ENCODE data around the gene SLC20A1.

Gene SLC20A1

DNA sequence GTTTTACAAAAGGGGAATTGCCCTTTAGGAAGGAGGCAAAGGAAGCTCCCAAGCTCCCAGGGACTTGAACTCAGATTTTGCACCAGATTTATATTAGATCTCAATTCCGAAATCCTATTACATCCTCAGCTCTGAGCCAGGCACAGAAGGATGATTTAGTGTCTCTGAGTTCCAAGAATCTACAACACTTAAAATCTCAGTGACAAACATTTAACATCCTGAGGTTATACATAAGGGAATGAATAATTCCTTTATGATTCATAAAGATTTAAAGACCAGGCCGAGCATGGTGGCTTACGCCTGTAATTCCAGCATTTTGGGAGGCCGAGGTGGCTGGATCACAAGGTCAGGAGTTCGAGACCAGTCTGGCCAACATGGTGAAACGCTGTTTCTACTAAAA is 16.5 kb upstream of the SLC20A1 start:
- TF ChIP-seq EGR1 (IDR thresholded peaks at IDR 0.05): no peak

GRCh38 chr2:112629823-112630222 is 15.9 kb upstream of the SLC20A1 start:
- TF ChIP-seq TEAD4 (IDR thresholded peaks at IDR 0.05): no peak

DNA sequence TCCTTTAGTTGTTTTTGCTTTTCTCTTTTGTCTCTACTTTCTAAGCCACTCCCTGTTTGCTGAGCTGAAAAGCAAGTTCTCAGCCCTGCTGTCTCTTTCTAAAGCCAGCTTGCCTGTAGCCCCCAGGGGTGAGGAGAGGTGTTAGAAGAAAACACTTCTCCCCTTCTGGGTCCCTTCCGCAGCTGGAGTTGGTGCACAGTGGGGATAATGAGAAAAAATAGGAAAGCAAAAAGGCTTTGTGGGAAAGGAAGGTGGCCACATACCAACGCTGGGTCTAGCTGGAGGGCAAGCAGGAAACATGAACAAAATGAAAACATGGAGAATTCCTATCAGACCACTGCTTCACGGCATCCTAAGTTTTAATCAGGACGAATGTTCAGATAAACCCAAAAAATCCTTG is 15.5 kb upstream of the SLC20A1 start:
- TF ChIP-seq RAD21 (IDR thresholded peaks at IDR 0.05; ENCODE audit: low read depth) (no peak), EGR1 (IDR thresholded peaks at IDR 0.05) (no peak), TEAD4 (IDR thresholded peaks at IDR 0.05) (no peak), EP300 (IDR thresholded peaks at IDR 0.05; ENCODE audit: borderline replicate concordance) (no peak), REST (IDR thresholded peaks at IDR 0.05; ENCODE audit: low read depth) (no peak), TCF12 (IDR thresholded peaks at IDR 0.05; ENCODE audit: low read depth) (no peak), MAX (IDR thresholded peaks at IDR 0.05) (no peak), CREB1 (IDR thresholded peaks at IDR 0.05; ENCODE audit: low read depth) (no peak), TAF1 (IDR thresholded peaks at IDR 0.05; ENCODE audit: low read depth) (no peak), ZBTB7A (IDR thresholded peaks at IDR 0.05; ENCODE audit: low read depth) (no peak), YY1 (IDR thresholded peaks at IDR 0.05; ENCODE audit: low read depth) (no peak), FOXM1 (IDR thresholded peaks at IDR 0.05; ENCODE audit: borderline replicate concordance, low read depth) (no peak), CEBPB (IDR thresholded peaks at IDR 0.05) (no peak), NFIC (IDR thresholded peaks at IDR 0.05) (no peak), USF1 (IDR thresholded peaks at IDR 0.05) (no peak)

DNA sequence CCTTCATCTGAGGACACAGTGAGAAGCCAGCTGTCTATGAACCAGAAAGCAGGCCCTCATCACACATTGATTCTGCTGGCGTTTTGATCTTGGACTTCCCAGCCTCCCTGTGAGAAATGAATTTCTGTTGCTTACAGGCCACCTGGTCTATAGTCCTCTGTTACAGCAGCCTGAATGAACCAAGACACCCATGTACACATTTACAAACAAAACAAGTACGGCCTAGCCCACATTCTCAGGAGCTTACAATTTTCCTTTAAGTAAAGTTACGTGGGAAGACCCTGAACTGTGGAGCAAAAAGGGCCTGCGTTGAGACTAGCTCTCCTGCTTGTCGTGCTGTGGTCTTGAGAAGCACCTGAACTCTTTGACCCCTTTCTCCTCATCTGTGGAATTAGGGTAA is 12.0 kb upstream of the SLC20A1 start:
- TF ChIP-seq FOXM1 (IDR thresholded peaks at IDR 0.05; ENCODE audit: borderline replicate concordance, low read depth) (no peak), MAX (IDR thresholded peaks at IDR 0.05) (no peak), TCF12 (IDR thresholded peaks at IDR 0.05; ENCODE audit: low read depth) (no peak), EP300 (IDR thresholded peaks at IDR 0.05; ENCODE audit: borderline replicate concordance) (no peak), YY1 (IDR thresholded peaks at IDR 0.05; ENCODE audit: low read depth) (no peak), NFIC (IDR thresholded peaks at IDR 0.05) (no peak), EGR1 (IDR thresholded peaks at IDR 0.05) (no peak), ZBTB7A (IDR thresholded peaks at IDR 0.05; ENCODE audit: low read depth) (no peak), CEBPB (IDR thresholded peaks at IDR 0.05) (no peak), REST (IDR thresholded peaks at IDR 0.05; ENCODE audit: low read depth) (no peak), TAF1 (IDR thresholded peaks at IDR 0.05; ENCODE audit: low read depth) (no peak), CREB1 (IDR thresholded peaks at IDR 0.05; ENCODE audit: low read depth) (no peak)

GRCh38 chr2:112634153-112634873 is 11.4 kb upstream of the SLC20A1 start:
- TF ChIP-seq FOXM1 (IDR thresholded peaks at IDR 0.05; ENCODE audit: borderline replicate concordance, low read depth) (no peak), MAX (IDR thresholded peaks at IDR 0.05) (no peak), TEAD4 (IDR thresholded peaks at IDR 0.05) (no peak), EP300 (IDR thresholded peaks at IDR 0.05; ENCODE audit: borderline replicate concordance) (no peak), ZBTB7A (IDR thresholded peaks at IDR 0.05; ENCODE audit: low read depth) (no peak), EGR1 (IDR thresholded peaks at IDR 0.05) (no peak), CEBPB (IDR thresholded peaks at IDR 0.05) (no peak), CREB1 (IDR thresholded peaks at IDR 0.05; ENCODE audit: low read depth) (no peak), NFIC (IDR thresholded peaks at IDR 0.05) (no peak)

- TF ChIP-seq TEAD4 (IDR thresholded peaks at IDR 0.05): no peak
Observed at GRCh38 chr2:112634874-112635157, 10.9 kb upstream of the SLC20A1 start.

DNA sequence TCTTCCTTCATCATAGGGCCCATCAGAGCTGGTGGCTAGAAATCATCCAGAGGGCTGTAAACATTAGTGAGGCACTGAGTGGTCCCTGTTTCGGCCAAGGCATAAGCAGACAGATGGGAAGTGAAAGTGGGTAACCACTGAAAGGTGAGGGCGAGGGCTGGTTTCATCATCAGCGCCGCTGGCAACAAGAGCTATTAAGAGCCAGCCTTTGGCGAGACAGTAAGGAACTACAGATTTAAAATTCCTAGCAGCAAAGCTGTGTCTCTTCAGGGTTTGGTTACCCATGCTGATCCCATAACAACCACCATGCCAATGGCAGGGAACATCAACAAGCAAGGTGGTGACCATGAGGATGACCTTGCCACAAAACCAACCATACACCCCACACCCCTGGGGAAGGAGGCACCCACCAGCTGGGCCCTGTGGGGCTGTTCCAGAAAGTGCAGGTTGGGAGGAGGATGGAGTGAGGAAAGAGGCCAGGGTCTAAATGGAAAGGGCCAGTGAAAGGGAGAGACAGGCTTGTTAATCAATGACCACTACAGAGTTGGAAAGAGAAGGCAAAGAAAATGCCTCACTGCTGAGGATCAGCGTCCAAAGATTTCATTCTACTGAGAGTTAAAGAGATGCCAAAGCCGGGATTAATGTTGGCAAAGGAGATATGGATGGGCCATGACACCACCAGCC is 9.0 kb upstream of the SLC20A1 start:
- TF ChIP-seq REST (IDR thresholded peaks at IDR 0.05; ENCODE audit: low read depth): no peak
- TF ChIP-seq FOXM1 (IDR thresholded peaks at IDR 0.05; ENCODE audit: borderline replicate concordance, low read depth): no peak
- no peak for TF ChIP-seq MAX (IDR thresholded peaks at IDR 0.05)
- no peak for TF ChIP-seq ZBTB7A (IDR thresholded peaks at IDR 0.05; ENCODE audit: low read depth)
- TF ChIP-seq YY1 (IDR thresholded peaks at IDR 0.05; ENCODE audit: low read depth): no peak
- TF ChIP-seq RAD21 (IDR thresholded peaks at IDR 0.05; ENCODE audit: low read depth): no peak
- TF ChIP-seq TEAD4 (IDR thresholded peaks at IDR 0.05): no peak
- TF ChIP-seq EGR1 (IDR thresholded peaks at IDR 0.05): no peak
- no peak for TF ChIP-seq TCF12 (IDR thresholded peaks at IDR 0.05; ENCODE audit: low read depth)
- no peak for TF ChIP-seq CEBPB (IDR thresholded peaks at IDR 0.05)
- no peak for TF ChIP-seq TAF1 (IDR thresholded peaks at IDR 0.05; ENCODE audit: low read depth)
- TF ChIP-seq USF1 (IDR thresholded peaks at IDR 0.05): no peak

Data from Ishikawa (cell line).